ENCODE data around the gene ZNF318.
"Not testable (repeated sequence)": the region's sequence is repeated elsewhere in the genome, so short reads cannot be mapped to it uniquely, and the experiment has no call there.

ZNF318 gene

GRCh38 chr6:43307451-43308100 lies 61.9 kb downstream of the ZNF318 start:
- Histone ChIP-seq H3K9me3 (no peaks in the 10 kb centered on the region), H3K4me1 (no peaks in the 10 kb centered on the region; the same call in 1 of the 2 replicates), H3K36me3 (no peaks in the 10 kb centered on the region), H3K4me3 (ENCODE audit: low read depth, low read length) (no peak overlapping the region), H3K27me3 (no peaks in the 10 kb centered on the region)
- no peak for DNase-seq
- no peak for TF ChIP-seq CTCF (IDR thresholded peaks at IDR 0.05; ENCODE audit: low read depth, low read length)

GRCh38 chr6:43306086-43306485 lies 63.4 kb downstream of the ZNF318 start:
- Histone ChIP-seq H3K4me1 (no peaks in the 10 kb centered on the region; the same call in 1 of the 2 replicates), H3K9me3 (no peaks in the 10 kb centered on the region), H3K36me3 (no peaks in the 10 kb centered on the region), H3K27me3 (no peaks in the 10 kb centered on the region), H3K4me3 (ENCODE audit: low read depth, low read length) (no peak overlapping the region)
- no peak for TF ChIP-seq CTCF (IDR thresholded peaks at IDR 0.05; ENCODE audit: low read depth, low read length)
- no peak for DNase-seq

DNA sequence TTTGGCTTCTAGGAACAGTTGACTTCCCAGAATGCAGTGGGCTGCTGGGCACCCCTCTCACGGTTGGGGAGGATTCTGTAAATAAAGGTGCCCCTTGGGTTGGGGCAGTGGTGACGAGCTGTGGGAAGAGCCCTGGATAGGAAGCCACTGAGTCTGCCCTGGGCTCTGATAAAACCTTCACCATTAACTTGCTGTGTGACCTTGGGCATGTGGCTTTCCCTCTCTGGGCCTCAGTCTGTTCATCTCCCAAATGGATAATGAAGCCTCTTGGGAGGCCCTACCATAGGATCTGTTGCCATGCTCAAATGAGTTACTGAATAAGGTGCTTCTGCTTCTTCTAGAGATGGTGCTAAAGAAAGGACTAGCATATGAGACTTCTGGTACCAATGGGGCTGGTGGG lies 64.6 kb downstream of the ZNF318 start:
- no peaks in the 10 kb centered on the region for H3K36me3 ChIP-seq

GRCh38 chr6:43304361-43304760 lies 65.1 kb downstream of the ZNF318 start:
- DNase-seq = no peak
- no peak overlapping the region for H3K4me3 ChIP-seq (ENCODE audit: low read depth, low read length)
- no peaks in the 10 kb centered on the region for H3K27me3 ChIP-seq
- no peaks in the 10 kb centered on the region for H3K9me3 ChIP-seq
- H3K36me3 ChIP-seq = no peaks in the 10 kb centered on the region
- no peak for TF ChIP-seq CTCF (IDR thresholded peaks at IDR 0.05; ENCODE audit: low read depth, low read length)
- no peaks in the 10 kb centered on the region; the same call in 1 of the 2 replicates for H3K4me1 ChIP-seq

More for the DNA sequence above, 64.6 kb downstream of the ZNF318 start:
- TF ChIP-seq CTCF (IDR thresholded peaks at IDR 0.05; ENCODE audit: low read depth, low read length) = no peak
- Histone ChIP-seq H3K27me3 (no peaks in the 10 kb centered on the region), H3K9me3 (no peaks in the 10 kb centered on the region), H3K4me1 (no peaks in the 10 kb centered on the region; the same call in 1 of the 2 replicates), H3K4me3 (ENCODE audit: low read depth, low read length) (no peak overlapping the region)
- DNase-seq = no peak

DNA sequence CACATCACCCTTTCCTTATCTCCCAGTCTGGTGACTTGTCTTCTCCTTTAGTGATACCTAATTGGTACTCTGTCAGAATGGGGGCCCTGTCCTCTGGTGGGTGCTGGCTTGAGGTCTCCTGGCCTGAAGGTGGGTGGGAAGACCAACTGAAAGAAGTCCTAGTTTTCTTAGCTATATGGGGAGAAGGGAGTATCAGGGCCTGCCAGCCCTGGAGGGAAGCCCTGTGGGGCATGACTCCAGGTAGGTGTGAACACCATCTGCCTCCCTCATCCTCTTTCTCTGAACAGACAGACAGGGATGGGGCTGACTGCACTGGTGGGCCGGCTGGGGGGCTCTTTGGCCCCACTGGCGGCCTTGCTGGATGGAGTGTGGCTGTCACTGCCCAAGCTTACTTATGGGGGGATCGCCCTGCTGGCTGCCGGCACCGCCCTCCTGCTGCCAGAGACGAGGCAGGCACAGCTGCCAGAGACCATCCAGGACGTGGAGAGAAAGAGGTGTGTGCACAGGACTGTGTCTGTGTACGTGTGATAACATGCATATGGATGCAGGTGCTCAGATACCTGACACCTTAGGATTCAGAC lies 65.6 kb downstream of the ZNF318 start:
- Histone ChIP-seq H3K4me1 (no peaks in the 10 kb centered on the region), H3K27me3 (no peaks in the 10 kb centered on the region), H3K4me3 (ENCODE audit: low read depth, low read length) (no peak overlapping the region), H3K9me3 (no peaks in the 10 kb centered on the region), H3K36me3 (no peaks in the 10 kb centered on the region)
- DNase-seq = no peak
- TF ChIP-seq CTCF (IDR thresholded peaks at IDR 0.05; ENCODE audit: low read depth, low read length) = no peak

GRCh38 chr6:43303006-43303405 lies 66.4 kb downstream of the ZNF318 start:
- H3K27me3 ChIP-seq; H3K4me3 ChIP-seq (ENCODE audit: low read depth, low read length); DNase-seq; H3K9me3 ChIP-seq; H3K4me1 ChIP-seq; H3K36me3 ChIP-seq: not testable (repeated sequence)

Data from BE2C (cell line).